GM23338 (cell line): ENCODE data around the gene NAP1L4. TPM values are rescaled to one million over a fixed set of nuclear protein-coding genes. Genes with fewer than 3 reads are reported as not detected.

Experiments
- ATAC-seq: fragments of 200-7000 bp; cut with Tn5 transposase; 3 replicates; pipeline ENCODE4 v1.9.1; 2020
- DNase-seq: peaks from one replicate; pipeline ENCODE4 v3.0.0-alpha.2; 2015; ENCODE audit warnings: low spot score
- H2AFZ ChIP-seq: fragments of 200-600 bp; sonication (generic); 2 replicates; pipeline ENCODE4 v1.8.0; 2016; ENCODE audit warnings: antibody characterized with exemption, mild to moderate bottlenecking, moderate library complexity
- H3F3A ChIP-seq: fragments of 200-600 bp; sonication (generic); replicated peaks from 2 replicates; pipeline ENCODE4 v1.8.0; 2017; ENCODE audit warnings: antibody characterized with exemption, mixed run types, low read depth
- H3K27ac ChIP-seq: fragments of 200-600 bp; sonication (generic); 2 replicates; pipeline ENCODE4 v1.6.1; 2016; ENCODE audit warnings: low read depth
- H3K27me3 ChIP-seq: fragments of 200-600 bp; sonication (generic); 2 replicates; pipeline ENCODE4 v1.8.0; 2016; ENCODE audit warnings: mild to moderate bottlenecking, mixed run types, moderate library complexity; ENCODE audit not compliant: insufficient read depth
- H3K36me3 ChIP-seq: fragments of 200-600 bp; sonication (generic); 2 replicates; pipeline ENCODE4 v1.8.0; 2016; ENCODE audit warnings: mild to moderate bottlenecking; ENCODE audit not compliant: insufficient read depth
- H3K4me1 ChIP-seq: fragments of 200-600 bp; sonication (generic); 2 replicates; pipeline ENCODE4 v1.8.0; 2016; ENCODE audit warnings: mild to moderate bottlenecking, moderate library complexity; ENCODE audit not compliant: insufficient read depth
- H3K4me2 ChIP-seq: fragments of 200-600 bp; sonication (generic); 2 replicates; pipeline ENCODE4 v1.7.1; 2017; ENCODE audit warnings: mixed run types
- H3K4me3 ChIP-seq: fragments of 200-600 bp; sonication (generic); 2 replicates; pipeline ENCODE4 v1.6.1; 2016; ENCODE audit warnings: mixed run types
- H3K79me2 ChIP-seq: fragments of 200-600 bp; sonication (generic); replicated peaks from 2 replicates; pipeline ENCODE4 v1.8.0; 2017; ENCODE audit warnings: mild to moderate bottlenecking; ENCODE audit not compliant: insufficient read depth
- H3K9me2 ChIP-seq: fragments of 200-600 bp; sonication (generic); 2 replicates; pipeline ENCODE4 v1.8.0; 2017; ENCODE audit not compliant: insufficient read depth
- H4K20me1 ChIP-seq: fragments of 200-600 bp; sonication (generic); replicated peaks from 2 replicates; pipeline ENCODE4 v1.8.0; 2017; ENCODE audit warnings: mild to moderate bottlenecking; ENCODE audit not compliant: insufficient read depth
- H3K27ac Mint-ChIP-seq: 2 replicates; pipeline ENCODE4 v1.8.0; 2020; ENCODE audit warnings: inconsistent platforms, mild to moderate bottlenecking, moderate library complexity, mixed read lengths
- H3K27me3 Mint-ChIP-seq: 3 replicates; pipeline ENCODE4 v1.8.0; 2022; ENCODE audit warnings: low read depth, mild to moderate bottlenecking, moderate library complexity, mixed read lengths, inconsistent platforms; ENCODE audit not compliant: insufficient read depth, poor library complexity
- H3K36me3 Mint-ChIP-seq: 3 replicates; pipeline ENCODE4 v1.8.0; 2021; ENCODE audit warnings: low read depth, mild to moderate bottlenecking, inconsistent platforms, moderate library complexity, mixed read lengths
- H3K4me1 Mint-ChIP-seq: 3 replicates; pipeline ENCODE4 v1.8.0; 2020; ENCODE audit warnings: mild to moderate bottlenecking, inconsistent platforms, mixed read lengths
- H3K4me3 Mint-ChIP-seq: 3 replicates; pipeline ENCODE4 v1.8.0; 2021; ENCODE audit warnings: moderate library complexity, mild to moderate bottlenecking, inconsistent platforms, mixed read lengths
- H3K9me3 Mint-ChIP-seq: 3 replicates; pipeline ENCODE4 v1.8.0; 2020; ENCODE audit warnings: moderate library complexity, mild to moderate bottlenecking, inconsistent platforms, mixed read lengths
- CREB1 ChIP-seq: fragments of 250-450 bp; sonication (Bioruptor Pico); IDR thresholded peaks from 2 replicates; pipeline ENCODE4 v1.5.0; 2020; ENCODE audit warnings: low read depth, mild to moderate bottlenecking, moderate library complexity
- EZH2 ChIP-seq: fragments of 200-600 bp; sonication (generic); IDR thresholded peaks from one replicate; pipeline ENCODE4 v1.8.0; 2017; ENCODE audit warnings: antibody characterized with exemption, mild to moderate bottlenecking, low read depth; ENCODE audit not compliant: unreplicated experiment
- JUNB ChIP-seq: IDR thresholded peaks from one replicate; pipeline ENCODE4 v1.6.1; 2016; ENCODE audit warnings: antibody characterized with exemption; ENCODE audit not compliant: unreplicated experiment
- POLR2AphosphoS5 ChIP-seq: IDR thresholded peaks from 2 replicates; pipeline ENCODE4 v1.6.1; 2016; ENCODE audit warnings: antibody characterized with exemption, low read depth
- REST ChIP-seq: IDR thresholded peaks from one replicate; pipeline ENCODE4 v1.6.1; 2018; ENCODE audit warnings: antibody characterized with exemption; ENCODE audit not compliant: unreplicated experiment
- STAT1 ChIP-seq: IDR thresholded peaks from one replicate; pipeline ENCODE4 v1.6.1; 2016; ENCODE audit warnings: antibody characterized with exemption; ENCODE audit not compliant: unreplicated experiment
- ZNF114 ChIP-seq: fragments of 250-450 bp; sonication (Bioruptor Pico); IDR thresholded peaks from 2 replicates; pipeline ENCODE4 v1.5.0; 2020; ENCODE audit warnings: mild to moderate bottlenecking, moderate library complexity
- ZNF331 ChIP-seq: fragments of 250-450 bp; sonication (Bioruptor Pico); IDR thresholded peaks from 2 replicates; pipeline ENCODE4 v1.5.0; 2020; ENCODE audit warnings: low read depth, mild to moderate bottlenecking, moderate library complexity
- polyA plus RNA-seq: library from polyadenylated mRNA; unstranded; fragments of >200 nt; fragmentation: Nextera tagmentation; extraction: Ambion mirVana; gene quantifications from 2 replicates; pipeline ENCODE4 v1.2.1, GENCODE V29; 2016
- total RNA-seq: library from RNA; depleted of rRNA; stranded (reverse); fragments of >200 nt; shearing (Covaris generic); gene quantifications from 2 replicates; pipeline ENCODE4 v1.2.3, GENCODE V29; 2014
- TF ChIP-seq, protein P1 (sequence below): IDR thresholded peaks from 2 replicates; pipeline ENCODE4 v1.6.1; 2016; ENCODE audit warnings: antibody characterized with exemption
- TF ChIP-seq, protein P2 (sequence below), 2 experiments: fragments of 200-600 bp in 1 of 2; sonication (generic) in 1 of 2; conservative IDR thresholded peaks; 2 replicates each; pipeline versions ENCODE4 v1.5.1 to v1.6.1; 2016 to 2017; ENCODE audit warnings: antibody characterized with exemption in 2 of 2, low read depth in 2 of 2, mild to moderate bottlenecking in 2 of 2, moderate library complexity in 1 of 2

The NAP1L4 gene
- total and polyA plus RNA-seq, 2 experiments from 2014 or later: 181 to 189 TPM

DNA sequence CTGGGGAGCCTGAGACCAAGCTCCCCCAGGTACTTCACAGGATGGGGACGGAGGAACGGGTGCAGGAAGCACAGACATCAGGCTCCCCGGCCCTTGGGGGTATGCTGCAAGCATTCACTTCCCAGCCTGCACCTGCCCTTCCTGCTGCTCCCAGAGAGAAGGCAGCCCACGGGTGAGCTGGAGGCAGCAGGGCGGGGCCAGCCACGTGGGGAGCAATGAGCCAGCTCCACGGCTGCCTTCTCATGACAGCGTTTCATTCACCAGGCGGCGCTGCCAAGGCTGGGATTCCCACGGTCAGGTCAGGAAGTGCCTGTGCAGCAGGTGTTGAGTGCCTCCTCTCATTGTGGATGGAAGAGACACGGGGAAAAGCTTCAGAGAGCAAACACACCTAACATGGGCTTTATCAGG is 48.4 kb downstream of the NAP1L4 start:
- H4K20me1 ChIP-seq: peaks cover 22% of the 10 kb centered on the region

DNA sequence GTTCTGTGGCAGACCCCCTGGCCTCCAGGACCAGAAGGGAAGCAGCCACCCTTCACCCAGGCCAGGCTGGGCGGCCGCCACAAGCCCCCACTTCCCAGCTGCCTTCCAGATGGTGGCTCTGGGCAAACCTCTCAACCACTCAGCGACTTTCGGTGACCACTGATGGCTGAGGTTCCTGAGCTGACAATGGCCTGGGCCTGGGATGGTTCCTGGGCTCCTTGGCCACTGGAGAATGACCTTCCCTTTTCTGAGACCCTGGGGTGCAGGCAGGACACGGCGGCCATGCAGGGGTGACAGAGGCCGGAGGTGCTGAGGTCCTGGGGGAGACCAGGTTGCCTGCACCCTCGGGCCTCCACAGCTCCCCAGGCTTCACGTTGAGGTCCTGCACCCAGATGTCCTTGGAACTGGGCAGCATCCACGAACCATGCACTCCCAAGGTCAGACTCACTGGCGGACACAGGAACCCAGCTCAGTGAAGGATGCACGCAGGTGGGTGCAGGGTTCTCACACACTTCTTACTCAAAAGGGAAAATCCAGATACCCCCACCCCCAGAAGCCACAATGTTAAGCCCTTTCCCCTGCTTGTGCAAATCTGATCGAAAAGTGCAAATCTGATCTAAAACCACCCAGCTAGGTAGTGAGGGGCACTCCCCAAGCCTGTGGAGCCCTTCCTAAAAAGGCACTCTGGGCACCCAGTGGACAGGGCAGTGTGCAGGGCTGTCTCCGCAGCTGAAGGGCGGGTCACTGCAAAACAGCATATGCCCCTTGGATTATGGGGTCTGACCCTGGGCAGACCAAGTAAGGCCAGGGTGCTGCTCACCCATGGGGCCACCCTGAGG is 49.0 kb downstream of the NAP1L4 start:
- Histone ChIP-seq H3K36me3 (no peaks in the 10 kb centered on the region), H2AFZ (no peak overlapping the region), H3K4me3 (no peak overlapping the region), H3K79me2 (peaks cover 8% of the 10 kb centered on the region; the same call in 1 of the 2 replicates), H3K4me1 (peaks cover 37% of the 10 kb centered on the region), H4K20me1 (peaks cover 20% of the 10 kb centered on the region), H3F3A (peaks cover 35% of the 10 kb centered on the region), H3K4me2 (no peak overlapping the region), H3K9me2 (no peaks in the 10 kb centered on the region), H3K27me3 (no peaks in the 10 kb centered on the region), H3K27ac (no peak overlapping the region)
- Mint-ChIP-seq H3K9me3 (peaks cover 22% of the 10 kb centered on the region), H3K36me3 (peaks cover 52% of the 10 kb centered on the region), H3K4me1 (peaks cover 35% of the 10 kb centered on the region), H3K27ac (no peak overlapping the region), H3K4me3 (no peak overlapping the region), H3K27me3 (peaks cover 33% of the 10 kb centered on the region)
- ATAC-seq (no peak), DNase-seq (no peak)
- TF ChIP-seq ZNF331 (CRISPR knock-in tag) (no peak), JUNB (no peak), REST (no peak), EZH2 (no peak), STAT1 (no peak)
- TF ChIP-seq, protein P1, sequence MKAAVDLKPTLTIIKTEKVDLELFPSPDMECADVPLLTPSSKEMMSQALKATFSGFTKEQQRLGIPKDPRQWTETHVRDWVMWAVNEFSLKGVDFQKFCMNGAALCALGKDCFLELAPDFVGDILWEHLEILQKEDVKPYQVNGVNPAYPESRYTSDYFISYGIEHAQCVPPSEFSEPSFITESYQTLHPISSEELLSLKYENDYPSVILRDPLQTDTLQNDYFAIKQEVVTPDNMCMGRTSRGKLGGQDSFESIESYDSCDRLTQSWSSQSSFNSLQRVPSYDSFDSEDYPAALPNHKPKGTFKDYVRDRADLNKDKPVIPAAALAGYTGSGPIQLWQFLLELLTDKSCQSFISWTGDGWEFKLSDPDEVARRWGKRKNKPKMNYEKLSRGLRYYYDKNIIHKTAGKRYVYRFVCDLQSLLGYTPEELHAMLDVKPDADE: no peak
- TF ChIP-seq, protein P2, sequence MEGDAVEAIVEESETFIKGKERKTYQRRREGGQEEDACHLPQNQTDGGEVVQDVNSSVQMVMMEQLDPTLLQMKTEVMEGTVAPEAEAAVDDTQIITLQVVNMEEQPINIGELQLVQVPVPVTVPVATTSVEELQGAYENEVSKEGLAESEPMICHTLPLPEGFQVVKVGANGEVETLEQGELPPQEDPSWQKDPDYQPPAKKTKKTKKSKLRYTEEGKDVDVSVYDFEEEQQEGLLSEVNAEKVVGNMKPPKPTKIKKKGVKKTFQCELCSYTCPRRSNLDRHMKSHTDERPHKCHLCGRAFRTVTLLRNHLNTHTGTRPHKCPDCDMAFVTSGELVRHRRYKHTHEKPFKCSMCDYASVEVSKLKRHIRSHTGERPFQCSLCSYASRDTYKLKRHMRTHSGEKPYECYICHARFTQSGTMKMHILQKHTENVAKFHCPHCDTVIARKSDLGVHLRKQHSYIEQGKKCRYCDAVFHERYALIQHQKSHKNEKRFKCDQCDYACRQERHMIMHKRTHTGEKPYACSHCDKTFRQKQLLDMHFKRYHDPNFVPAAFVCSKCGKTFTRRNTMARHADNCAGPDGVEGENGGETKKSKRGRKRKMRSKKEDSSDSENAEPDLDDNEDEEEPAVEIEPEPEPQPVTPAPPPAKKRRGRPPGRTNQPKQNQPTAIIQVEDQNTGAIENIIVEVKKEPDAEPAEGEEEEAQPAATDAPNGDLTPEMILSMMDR (conservative IDR thresholded peaks at IDR 0.05; ENCODE audit: low read depth in 2 of 2): no peak

More for the DNA sequence above, 48.4 kb downstream of the NAP1L4 start:
- Mint-ChIP-seq H3K4me1 (peaks cover 40% of the 10 kb centered on the region), H3K27ac (no peak overlapping the region), H3K36me3 (peaks cover 52% of the 10 kb centered on the region), H3K4me3 (no peak overlapping the region), H3K27me3 (peaks cover 28% of the 10 kb centered on the region), H3K9me3 (peaks cover 16% of the 10 kb centered on the region)
- Histone ChIP-seq H3K4me3 (no peak overlapping the region), H3K27ac (no peak overlapping the region), H3K79me2 (peaks cover 8% of the 10 kb centered on the region), H3K36me3 (no peaks in the 10 kb centered on the region), H3K4me1 (peaks cover 38% of the 10 kb centered on the region), H3F3A (peaks cover 35% of the 10 kb centered on the region), H3K9me2 (no peaks in the 10 kb centered on the region), H3K4me2 (no peak overlapping the region), H3K27me3 (no peaks in the 10 kb centered on the region), H2AFZ (no peak overlapping the region)
- TF ChIP-seq POLR2AphosphoS5 (no peak), ZNF114 (CRISPR knock-in tag) (no peak), CREB1 (CRISPR knock-in tag) (no peak)
- TF ChIP-seq, protein P2 (conservative IDR thresholded peaks at IDR 0.05; ENCODE audit: low read depth in 2 of 2): no peak
- ATAC-seq: no peak
- DNase-seq: no peak
